H54 (cell line): Measurements from ENCODE around the gene DPF3.

Experiments used
- DNase-seq: peaks from one replicate; pipeline ENCODE4 v3.0.0; 2011; ENCODE audit warnings: low spot score, mixed read lengths; ENCODE audit not compliant: insufficient read length
- FAIRE-seq: peaks from 3 replicates; lab custom pipeline; 2011; peaks lifted over from hg19 to GRCh38; lab: Jason Lieb, UNC
- POLR2A ChIP-seq: IDR thresholded peaks from 2 replicates; pipeline ENCODE4 v1.6.1; 2011; ENCODE audit warnings: low read depth, mild to moderate bottlenecking, low read length

DPF3 gene

DNA sequence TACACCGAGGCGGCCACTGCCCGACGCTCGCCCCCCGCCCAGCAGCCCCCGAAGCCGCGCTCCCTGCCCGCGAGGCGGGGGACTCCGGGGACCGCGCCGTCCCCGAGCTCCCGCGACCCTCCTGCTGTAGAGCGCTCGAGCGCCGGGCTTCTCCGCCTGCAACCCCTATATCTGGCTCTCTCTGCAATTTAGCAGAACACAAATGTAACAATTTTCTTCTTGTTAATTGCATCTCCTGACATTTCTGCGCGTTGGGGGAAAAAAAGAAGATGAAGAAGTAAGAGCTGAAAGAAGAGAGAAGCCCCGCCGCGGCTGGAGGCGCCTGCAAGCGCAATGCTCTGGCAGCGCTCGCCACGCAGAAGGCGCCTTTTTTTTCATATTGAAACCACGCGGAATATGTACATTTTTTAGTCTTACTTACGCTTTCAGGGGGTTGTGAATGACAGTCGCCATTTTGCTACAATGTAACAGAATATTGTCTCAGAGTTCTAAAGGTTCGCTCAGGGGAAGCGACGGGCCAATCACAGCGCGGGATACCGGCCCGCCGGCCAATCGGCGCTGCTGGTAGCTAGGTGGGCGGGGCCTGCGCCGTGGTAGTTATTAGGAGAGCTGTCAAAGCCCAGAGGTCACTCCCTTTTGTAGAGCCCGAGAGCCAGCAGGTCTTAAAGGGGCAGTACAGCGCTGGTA is at the start of gene DPF3:
TSS of gene DPF3 (minus strand) at position 466 of the 687 bp plus-strand sequence. CDS start at position 453, 13 bp downstream.
- FAIRE-seq = peak; percentile 88
- peak; percentile 98 for DNase-seq

DNA sequence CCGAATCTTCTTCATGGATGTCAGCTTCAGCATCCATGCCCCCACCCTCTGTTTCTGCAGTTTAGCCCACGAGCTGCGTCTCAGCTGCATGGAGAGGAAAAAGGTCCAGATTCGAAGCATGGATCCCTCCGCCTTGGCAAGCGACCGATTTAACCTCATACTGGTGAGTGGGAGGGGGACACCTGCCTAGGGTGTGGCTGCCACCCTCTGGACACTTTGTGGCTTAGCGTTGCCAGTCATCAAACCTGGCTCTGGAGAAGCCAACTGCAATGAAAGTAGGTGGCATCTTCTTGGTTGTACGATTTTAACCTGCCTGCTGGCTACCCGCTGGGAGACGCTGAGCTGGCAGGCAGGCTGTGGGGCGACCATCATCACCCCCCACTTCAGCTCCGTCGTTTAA is 49.0 kb upstream of the DPF3 start:
- FAIRE-seq = no peak
- no peak for TF ChIP-seq POLR2A

More for the DNA sequence above, at the start of gene DPF3:
- peak; percentile 46; the same call in 1 of the 2 replicates for TF ChIP-seq POLR2A

GRCh38 chr14:72941286-72941985 is 47.5 kb upstream of the DPF3 start:
- no peak for TF ChIP-seq POLR2A
- no peak for DNase-seq
- no peak for FAIRE-seq

More for the DNA sequence above, 49.0 kb upstream of the DPF3 start:
- no peak for DNase-seq

- FAIRE-seq = no peak
These were observed 45.7 kb upstream of the DPF3 start for GRCh38 chr14:72939630-72940029.

DNA sequence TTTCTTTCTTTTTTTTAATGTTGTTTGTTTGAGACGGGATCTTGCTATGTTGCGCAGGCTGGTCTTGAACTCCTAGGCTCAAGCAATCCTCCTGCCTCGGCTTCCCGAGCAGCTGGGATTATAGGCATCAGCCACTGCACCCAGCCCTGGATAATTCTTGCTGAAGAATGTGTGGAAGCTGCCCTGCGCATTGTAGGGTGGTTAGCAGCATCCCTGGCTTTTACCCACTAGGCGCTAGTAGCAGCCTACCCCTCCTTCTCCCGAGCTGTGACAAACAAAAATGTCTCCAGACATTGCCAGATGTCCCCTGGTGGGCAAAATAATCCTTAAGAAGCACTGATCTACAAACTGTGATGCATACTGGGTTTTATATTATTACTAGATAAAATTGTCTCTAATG is 39.0 kb upstream of the DPF3 start:
- TF ChIP-seq POLR2A = no peak
- no peak for DNase-seq
- no peak for FAIRE-seq

More at GRCh38 chr14:72939630-72940029, 45.7 kb upstream of the DPF3 start:
- no peak for DNase-seq
- no peak for TF ChIP-seq POLR2A

DNA sequence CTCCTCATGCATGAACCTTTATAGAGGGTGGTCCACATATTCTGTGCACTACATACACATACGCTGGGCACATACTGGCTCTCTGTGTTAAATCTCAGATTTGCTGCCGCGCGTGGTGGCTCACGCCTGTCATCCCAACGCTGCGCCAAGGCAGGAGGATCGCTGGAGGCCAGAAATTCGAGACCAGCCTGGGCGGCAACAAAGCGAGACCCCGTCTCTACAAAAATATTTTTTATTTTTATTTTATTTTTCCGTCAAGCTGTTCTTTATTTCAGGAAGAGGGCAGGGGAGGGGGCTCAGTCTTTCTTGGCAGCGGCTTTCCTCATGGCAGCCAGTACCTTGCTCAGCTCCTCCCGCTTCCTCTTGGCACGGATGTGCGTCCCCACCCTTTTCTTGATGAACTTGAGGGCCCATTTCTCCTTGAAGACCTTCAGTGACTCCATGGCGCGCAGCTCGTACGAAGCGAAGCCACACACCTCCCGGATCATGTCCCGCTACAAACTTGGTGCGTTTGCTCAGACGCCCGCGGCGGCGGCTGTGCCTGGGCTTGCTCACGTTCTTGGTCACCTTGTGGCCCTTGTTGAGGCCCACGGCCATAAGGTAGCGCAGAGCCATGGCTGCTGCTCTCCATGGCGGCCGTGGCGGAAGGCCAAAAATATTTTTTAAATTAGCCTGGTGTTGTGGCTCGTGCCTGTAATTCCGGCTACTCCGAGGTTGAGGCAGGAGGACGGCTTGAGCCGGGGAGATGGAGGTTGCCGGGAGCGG is 35.6 kb upstream of the DPF3 start:
- DNase-seq = no peak
- TF ChIP-seq POLR2A = no peak
- no peak for FAIRE-seq

- TF ChIP-seq POLR2A = no peak
- DNase-seq (no peak), FAIRE-seq (no peak)
These were observed 35.0 kb upstream of the DPF3 start for GRCh38 chr14:72928872-72929271.

DNA sequence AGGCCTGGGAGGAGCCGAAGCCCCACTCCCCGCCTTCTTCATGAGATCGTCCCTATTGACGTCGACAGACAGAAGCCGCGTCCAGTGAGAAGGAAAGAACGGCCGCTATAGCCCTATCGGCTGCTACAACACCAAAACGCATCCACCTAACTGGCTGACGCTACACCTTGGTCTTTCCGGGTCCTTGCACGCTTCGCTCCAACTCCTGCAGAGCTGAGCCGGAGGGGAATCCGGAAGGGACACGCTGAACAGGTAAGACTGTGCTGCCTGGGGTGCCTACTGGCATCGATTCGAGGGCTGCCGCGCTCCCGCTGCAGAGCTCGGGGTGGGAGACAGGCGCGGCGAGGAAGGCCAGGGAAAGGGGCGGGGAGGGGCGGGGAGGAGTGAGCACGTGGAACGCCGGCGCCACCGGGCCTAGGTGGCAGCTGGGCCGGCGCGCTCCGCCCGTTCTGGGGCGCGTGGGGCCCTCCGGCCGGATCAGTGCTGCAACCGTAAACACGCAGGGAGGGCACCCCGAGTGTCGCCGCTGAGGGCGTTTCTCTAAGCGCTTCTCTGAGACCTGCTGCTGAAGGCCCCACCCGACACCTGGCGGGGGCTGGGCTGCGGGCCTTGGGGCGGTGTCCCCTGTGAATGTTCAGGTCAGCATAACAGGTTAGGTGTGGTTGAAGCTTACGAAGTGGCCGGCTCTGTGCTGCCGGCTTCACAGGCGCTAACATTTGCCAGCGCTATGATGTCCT is 32.6 kb upstream of the DPF3 start, which contains the start of gene DCAF4:
TSS of gene DCAF4 (plus strand) at position 173 of the 737 bp plus-strand sequence. CDS start 11,515 bp downstream, outside the sequence.
- peak; percentile 40; the same call in 1 of the 2 replicates for TF ChIP-seq POLR2A
- DNase-seq = peak; percentile 99
- peak; percentile 88 for FAIRE-seq

DNA sequence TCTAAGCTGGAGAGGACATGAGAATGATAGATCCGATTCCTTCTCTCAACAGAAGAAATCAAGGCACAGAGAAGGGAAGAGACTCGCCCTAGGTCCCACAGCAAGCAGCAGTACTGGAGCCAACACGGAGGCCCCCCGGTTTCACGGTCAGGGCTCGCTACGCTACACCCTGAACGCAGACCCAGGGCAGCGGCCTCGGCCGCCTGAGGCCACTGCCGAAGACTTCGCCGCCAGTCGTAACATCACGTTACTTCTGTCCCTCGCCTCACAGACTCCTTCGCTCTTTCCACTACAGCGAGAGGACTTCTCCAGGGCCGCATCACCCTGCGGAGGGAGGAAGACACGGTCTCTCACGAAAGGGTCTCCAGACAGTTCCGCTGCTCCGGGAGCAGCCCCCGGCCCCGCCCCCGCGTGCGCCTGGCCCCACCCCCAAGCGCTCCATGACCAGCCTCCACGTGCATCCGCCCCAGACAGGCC is 32.0 kb upstream of the DPF3 start:
- no peak for DNase-seq
- no peak for TF ChIP-seq POLR2A
- no peak for FAIRE-seq

DNA sequence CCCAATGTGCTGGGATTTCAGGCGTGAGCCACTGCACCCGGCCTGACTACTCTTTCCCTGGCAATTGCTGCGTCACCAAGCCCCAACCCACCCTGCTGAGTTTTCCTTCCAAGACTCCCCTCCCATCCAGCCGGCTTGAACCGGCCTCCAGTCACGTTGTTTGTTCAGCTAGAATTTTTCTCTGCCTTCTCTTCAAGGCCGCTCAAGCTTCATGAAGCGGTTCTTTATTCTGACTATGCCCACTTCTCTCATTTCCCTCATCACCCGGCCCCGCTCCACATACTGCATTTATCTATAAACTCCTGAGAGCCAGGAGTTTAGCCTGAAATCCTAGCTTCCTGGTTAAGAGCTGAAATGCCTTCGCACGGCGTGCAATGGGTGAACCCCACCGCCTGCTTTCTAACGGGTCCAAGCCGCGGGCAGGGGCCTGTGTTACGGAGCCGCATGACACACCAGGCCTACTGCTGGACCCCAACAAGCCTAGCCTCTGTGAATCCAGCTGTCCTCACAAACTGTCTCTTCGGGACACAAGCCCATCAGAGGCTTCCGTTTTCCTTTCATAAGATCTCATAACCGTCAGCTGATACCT is 31.4 kb upstream of the DPF3 start:
- no peak for TF ChIP-seq POLR2A
- DNase-seq = no peak
- FAIRE-seq = no peak

DNA sequence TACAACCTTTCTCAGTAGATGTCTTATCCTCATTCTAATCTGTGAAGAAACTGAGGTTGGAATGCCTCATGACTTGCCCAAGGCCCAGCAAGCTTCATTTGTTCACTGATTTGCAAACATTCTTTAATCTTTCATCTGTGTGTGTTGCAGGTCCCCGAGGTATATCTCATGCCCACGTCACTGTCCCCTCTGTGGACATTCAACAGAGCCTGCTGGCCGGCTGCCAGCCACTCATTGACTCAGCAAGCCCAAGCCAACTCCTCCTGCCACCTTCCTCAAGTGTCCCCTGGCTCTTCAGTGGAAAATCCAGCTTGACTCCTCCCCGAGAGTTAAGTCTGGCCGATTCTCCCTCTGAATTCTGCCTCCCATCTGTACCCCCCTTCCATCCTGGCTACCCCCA is 30.4 kb upstream of the DPF3 start:
- FAIRE-seq = no peak
- TF ChIP-seq POLR2A = no peak
- no peak for DNase-seq

- FAIRE-seq (no peak), DNase-seq (no peak)
- no peak for TF ChIP-seq POLR2A
These were observed 27.5 kb upstream of the DPF3 start for GRCh38 chr14:72921396-72921795.

DNA sequence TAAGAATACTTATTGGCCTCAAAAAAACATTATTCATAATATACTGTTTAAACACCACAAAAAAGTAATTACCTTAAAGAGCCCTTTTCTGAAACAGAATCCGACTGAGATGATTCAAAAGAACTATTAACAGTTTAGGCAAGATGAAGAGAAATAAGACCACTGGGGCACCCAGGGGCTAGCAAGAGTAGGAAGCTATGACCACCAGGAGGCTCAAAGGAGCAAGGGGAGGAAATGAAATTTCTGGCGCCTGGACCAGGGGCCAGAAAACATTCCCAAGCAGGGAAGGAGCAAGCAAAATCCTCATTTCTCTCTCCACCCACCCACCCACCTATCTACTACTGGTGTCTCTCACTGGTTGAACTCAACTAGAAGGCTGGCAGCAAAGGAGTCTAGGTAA is 26.1 kb upstream of the DPF3 start:
- TF ChIP-seq POLR2A = no peak
- FAIRE-seq (no peak), DNase-seq (no peak)
